HuH-7.5 (cell line): Measurements from ENCODE around the gene ACTR1A.
"Not testable (repeated sequence)": the region's sequence is repeated elsewhere in the genome, so short reads cannot be mapped to it uniquely, and the experiment has no call there.

Experiments used
- DNase-seq: peaks from one replicate; pipeline ENCODE4 v3.0.0; 2011; ENCODE audit warnings: low spot score

ACTR1A gene

GRCh38 chr10:102514487-102515311, 12.2 kb upstream of the ACTR1A start:
- no peak for DNase-seq

DNA sequence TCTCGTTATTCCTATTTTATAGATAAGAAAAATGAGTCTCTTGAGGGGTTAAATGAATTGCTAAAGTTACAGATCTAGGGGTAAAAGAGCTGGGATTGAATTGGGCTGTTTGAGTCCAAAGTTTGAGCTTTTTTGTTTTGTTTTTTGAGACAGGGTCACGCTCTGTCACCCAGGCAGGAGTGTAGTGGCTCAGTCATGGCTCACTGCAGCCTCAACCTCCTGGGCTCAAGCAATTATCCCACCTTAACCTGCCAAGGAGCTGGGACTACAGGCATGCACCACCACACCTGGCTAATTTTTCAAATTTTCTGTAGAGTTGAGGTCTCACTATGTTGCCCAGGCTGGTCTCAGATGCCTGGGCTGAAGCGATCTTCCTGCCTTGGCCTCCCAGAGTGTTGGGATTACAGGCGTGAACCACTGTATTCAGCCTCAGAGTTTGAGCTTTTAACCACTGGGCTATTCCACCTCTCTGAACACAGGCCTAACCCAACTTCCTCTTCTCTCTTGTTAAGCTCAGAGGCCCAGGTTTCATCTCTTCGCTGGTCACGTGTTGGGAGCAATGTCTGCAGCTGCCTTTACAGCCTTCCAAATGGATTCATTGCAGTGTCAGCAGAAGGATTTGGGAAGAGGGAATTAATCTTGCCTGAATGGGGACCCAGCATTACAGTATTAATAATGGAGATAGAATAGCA, 9.2 kb upstream of the ACTR1A start:
- DNase-seq: no peak

DNA sequence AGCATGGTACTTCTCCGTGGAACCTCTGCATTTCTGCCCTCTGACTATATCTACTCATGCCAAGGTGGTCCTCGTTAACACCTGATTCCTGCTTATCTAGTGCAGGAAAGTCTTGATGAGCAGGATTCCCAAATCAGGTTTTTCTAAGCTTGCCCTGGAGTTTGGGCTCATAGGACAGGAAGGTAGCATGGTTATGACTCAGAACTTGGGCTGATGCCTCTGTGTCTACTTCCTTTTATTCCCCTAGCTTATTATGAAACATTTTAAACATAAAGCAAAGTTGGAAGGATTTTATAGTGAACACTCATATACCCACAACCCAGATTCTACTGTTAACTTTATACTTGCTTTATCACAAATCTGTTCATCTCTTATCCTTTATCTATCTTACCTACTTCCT, 6.9 kb upstream of the ACTR1A start:
- DNase-seq: no peak

DNA sequence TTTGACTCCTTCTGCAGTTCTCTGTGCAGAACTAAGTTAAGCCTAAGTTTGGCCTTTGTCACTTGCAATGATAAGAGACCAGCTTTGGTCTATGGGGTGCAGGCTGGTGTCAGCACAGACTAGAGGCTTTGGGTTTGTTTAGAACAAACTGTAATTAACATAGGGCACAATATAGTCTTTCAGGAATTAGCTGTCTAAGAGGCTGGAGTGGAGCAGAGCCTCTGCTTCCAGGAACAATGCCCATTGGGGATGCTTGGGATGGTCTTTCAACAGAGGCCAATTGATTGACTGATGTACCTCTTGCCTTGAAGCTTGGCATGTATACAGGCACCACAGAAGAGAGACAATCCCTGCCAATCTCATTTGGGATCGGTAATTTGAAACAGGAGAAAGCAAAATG, 6.0 kb upstream of the ACTR1A start:
- no peak for DNase-seq

- no peak for DNase-seq
These were observed 5.0 kb upstream of the ACTR1A start for GRCh38 chr10:102507521-102507920.

- DNase-seq: no peak
These were observed 3.1 kb upstream of the ACTR1A start for GRCh38 chr10:102505462-102506115.

GRCh38 chr10:102504976-102505300, 2.4 kb upstream of the ACTR1A start:
- DNase-seq: no peak

- DNase-seq: no peak
These were observed 1.9 kb upstream of the ACTR1A start for GRCh38 chr10:102504179-102504975.

- DNase-seq: peak; percentile 87
These were observed 1.0 kb upstream of the ACTR1A start, which contains the start of gene SUFU for GRCh38 chr10:102503264-102504178. SUFU (plus strand) TSS chr10:102503972; CDS start chr10:102504153, 181 bp downstream.

DNA sequence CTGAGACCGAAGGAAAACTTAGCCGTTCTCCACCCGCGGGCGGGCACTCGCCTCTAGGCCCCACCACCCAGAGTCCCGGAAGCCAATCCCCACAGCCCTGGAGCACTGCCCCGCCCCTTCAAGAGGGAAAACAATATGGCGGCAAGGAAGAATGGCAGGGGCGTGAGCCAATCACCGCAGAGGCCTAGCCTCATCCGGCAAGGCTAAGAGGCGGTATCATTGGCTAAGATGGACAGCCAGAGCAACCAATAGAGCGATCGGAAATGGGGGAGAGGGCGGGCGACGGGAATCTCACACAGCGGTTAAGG, 529 bp downstream of the ACTR1A start:
- DNase-seq: peak; percentile 96

DNA sequence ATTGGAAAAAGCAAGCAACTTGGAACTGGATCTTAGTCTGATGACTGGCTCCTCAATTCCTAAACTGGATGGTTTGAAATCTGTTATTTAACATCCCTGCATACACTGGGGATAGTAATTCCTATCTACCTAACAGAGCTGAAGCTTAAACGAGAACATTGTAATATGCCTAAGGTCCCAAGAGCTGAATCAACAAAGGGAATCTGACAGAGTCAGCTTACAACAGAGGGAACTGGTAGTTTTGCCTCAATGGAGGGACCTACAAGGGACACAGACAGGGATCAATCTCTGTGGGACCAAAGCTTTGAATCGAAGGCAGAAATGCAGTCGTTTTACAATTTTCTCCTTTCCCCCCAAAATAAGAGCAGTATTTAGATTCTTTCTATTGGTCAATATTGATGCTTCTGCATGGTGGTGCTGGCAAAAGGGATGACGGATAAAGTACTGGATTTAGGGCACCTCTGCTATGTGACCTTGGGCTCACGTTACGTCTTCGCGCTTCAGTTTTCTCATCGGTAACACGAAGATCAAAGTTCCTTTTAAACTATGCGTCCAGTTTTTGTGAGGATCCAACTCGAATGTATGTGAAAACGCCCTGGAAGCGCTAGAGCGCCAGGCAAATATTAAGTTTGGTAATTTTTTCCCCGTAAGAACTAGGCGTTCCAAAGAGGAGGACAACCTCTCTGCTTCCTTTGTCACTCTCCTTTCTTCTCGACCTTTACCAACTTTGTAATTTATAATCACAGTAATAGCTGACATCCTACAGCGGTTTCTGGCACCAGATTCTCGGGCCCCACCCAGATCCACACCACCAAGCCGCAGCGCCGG, 1.1 kb downstream of the ACTR1A start:
- no peak for DNase-seq

DNA sequence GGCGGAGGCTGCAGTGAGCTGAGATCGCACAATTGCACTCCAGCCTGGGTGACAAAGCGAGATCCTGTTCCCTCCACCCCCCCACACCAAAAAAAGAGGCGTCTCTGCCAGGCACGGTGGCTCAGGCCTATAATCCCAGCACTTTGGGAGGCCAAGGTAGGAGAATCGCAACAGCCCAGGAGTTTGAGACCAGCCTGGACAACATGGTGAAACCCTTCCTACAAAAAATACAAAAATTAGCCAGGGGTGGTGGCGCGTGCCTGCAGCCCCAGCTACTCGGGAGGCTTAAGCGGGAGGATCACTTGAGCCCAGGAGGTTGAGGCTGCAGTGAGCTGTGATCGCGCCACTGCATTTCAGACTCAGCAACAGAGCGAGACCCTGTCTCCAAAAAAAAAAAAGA, 1.8 kb downstream of the ACTR1A start:
- DNase-seq: not testable (repeated sequence)

DNA sequence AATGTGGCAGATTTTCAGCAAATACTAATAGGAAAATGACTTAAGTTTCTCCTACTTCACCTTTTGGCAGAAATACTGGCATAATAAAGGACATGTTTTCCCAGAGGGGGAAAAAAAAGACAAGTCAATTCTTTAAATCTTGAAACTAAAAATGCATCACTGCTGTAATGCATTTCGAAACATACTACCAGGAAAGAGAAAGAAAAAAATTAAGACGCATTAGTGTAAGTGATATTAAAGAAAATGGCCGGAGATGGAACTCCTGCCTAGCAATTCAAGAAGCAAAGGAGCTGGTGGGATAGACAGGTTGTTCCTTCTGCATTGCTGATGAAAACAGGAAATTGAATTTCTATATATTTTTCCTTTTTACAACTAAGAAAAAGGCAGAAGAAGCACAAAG, 3.2 kb downstream of the ACTR1A start:
- DNase-seq: no peak

- DNase-seq: no peak
These were observed 5.0 kb downstream of the ACTR1A start for GRCh38 chr10:102497545-102497944.

- no peak for DNase-seq
These were observed 8.7 kb downstream of the ACTR1A start for GRCh38 chr10:102493771-102494170.

GRCh38 chr10:102492983-102493382, 9.5 kb downstream of the ACTR1A start:
- no peak for DNase-seq

DNA sequence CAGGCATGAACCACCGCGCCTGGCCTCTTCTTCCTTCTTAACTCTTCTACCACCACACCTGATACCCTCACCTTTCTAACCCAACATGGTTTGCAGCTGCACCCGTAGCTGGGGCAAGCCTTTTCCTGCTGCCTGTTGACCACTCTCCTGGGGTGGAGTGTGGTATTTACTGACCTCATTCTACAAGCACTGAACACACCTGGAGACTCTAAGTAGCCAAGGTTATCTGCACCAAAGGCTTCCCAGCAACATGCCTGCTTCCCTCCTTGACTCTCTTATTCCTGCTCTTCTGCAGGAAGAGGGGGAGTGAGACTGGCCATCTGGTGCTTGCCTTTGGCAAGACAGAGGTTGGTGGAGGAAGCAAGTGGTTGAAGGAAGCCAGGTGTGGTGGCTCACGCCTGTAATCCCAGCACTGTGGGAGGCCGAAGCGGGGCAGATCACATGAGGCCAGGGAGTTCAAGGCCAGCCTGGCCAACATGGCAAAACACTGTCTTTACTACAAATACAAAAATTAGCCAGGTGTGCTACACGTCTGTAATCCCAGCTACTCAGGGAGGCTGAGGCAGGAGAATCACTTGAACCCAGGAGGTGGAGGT, 10.1 kb downstream of the ACTR1A start:
- no peak for DNase-seq

- DNase-seq: no peak
These were observed 11.4 kb downstream of the ACTR1A start for GRCh38 chr10:102491136-102491535.

GRCh38 chr10:102485093-102485784, 17.3 kb downstream of the ACTR1A start:
- DNase-seq: no peak
